ENCODE measurements around the gene DNAJC5. TPM values are rescaled to one million over a fixed set of nuclear protein-coding genes. Genes with fewer than 3 reads are reported as not detected.
A peak's percentile ranks its signal among the peaks of the same experiment; 100 is the strongest.

The DNAJC5 gene
- total and polyA plus RNA-seq, 12 donors = 19.5 to 52.2 (median 38.3) TPM

GRCh38 chr20:63889241-63890200 is 5.4 kb upstream of the DNAJC5 start:
- WGBS, 2 donors = 82 to 87% methylated on average over 25 of the region's 25 CpGs
- Histone ChIP-seq H3K4me3 (no peak overlapping the region), H3K27me3 (no peaks in the 10 kb centered on the region), H3K4me1 (peaks cover 3 to 21% (median 13%) of the 10 kb centered on the region in 9 donors), H3K27ac (peak overlapping the region in 3 of 10 donors; percentile 11 to 55 (median 23)), H3K9me3 (no peaks in the 10 kb centered on the region), H3K36me3 (peaks cover 0 to 80% (median 19%) of the 10 kb centered on the region in 9 donors)
- no peak for TF ChIP-seq CTCF (IDR thresholded peaks at IDR 0.05)
- no peak for DNase-seq
- intact Hi-C loops (cut with DNase I) = loop anchor here in 1 of 10 donors (10.0 kb wide), 1 partner anchor 345 kb away; the partner anchor contains the start of gene SRMS
- peak in 2 of 8 donors; percentile 19 to 25 for ATAC-seq

DNA sequence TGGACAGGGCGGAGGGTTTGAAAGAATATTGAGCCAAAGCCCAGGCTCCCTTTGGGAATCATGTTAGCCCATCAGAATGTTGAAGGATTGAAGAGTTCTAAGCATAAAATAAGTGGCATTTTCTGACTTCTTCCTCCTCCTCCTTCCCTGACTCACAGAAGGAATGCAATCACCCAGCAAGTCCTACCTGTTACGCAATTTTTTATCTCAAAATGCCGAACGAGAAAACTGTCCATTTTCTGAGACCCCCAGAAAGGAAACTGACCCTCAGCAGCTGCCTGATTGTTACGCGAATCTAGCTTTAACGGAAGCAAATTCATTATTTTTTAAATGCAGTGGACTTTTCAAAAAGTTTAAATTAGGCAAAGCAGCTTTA is 4.7 kb upstream of the DNAJC5 start:
- no peak for ATAC-seq
- Histone ChIP-seq H3K27me3 (no peaks in the 10 kb centered on the region), H3K9me3 (no peaks in the 10 kb centered on the region), H3K4me1 (peaks cover 3 to 21% (median 11%) of the 10 kb centered on the region in 9 donors), H3K27ac (peak overlapping the region in 2 of 10 donors; percentile 23 to 55), H3K4me3 (no peak overlapping the region), H3K36me3 (peaks cover 0 to 74% (median 19%) of the 10 kb centered on the region in 9 donors)
- DNase-seq = no peak
- 81 to 90% methylated on average over 7 of the region's 7 CpGs for WGBS, 2 donors
- intact Hi-C loops (cut with DNase I) = no loop called here
- TF ChIP-seq CTCF (IDR thresholded peaks at IDR 0.05) = no peak

DNA sequence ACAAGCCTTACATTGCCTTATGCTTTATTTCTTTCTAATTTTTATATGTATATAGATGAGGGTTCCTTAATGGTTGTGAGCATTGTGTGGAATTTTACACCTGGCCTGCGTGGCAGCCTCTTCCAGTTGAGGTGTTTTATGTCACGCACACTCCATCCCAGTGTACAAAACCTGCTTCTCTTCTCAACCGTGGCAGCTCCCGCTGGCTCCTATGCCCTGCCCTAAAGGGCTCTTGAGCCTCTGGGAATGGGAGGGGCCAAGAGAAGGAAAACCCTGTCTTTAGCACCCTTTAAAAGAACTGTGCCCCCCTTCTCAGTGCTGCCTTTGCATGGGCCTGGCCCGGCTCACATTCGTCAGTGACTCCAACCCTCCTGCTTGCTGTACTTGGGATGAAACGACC is 4.3 kb upstream of the DNAJC5 start:
- ATAC-seq = no peak
- intact Hi-C loops (cut with DNase I) = no loop called here
- Histone ChIP-seq H3K36me3 (peaks cover 0 to 69% (median 19%) of the 10 kb centered on the region in 9 donors), H3K27me3 (no peaks in the 10 kb centered on the region), H3K4me3 (no peak overlapping the region), H3K4me1 (peaks cover 3 to 21% (median 11%) of the 10 kb centered on the region in 9 donors), H3K27ac (no peak overlapping the region), H3K9me3 (no peaks in the 10 kb centered on the region)
- no peak for DNase-seq
- WGBS, 2 donors = 80 to 83% methylated on average over 7 of the region's 7 CpGs
- TF ChIP-seq CTCF (IDR thresholded peaks at IDR 0.05) = no peak

GRCh38 chr20:63891061-63892002 is 3.6 kb upstream of the DNAJC5 start:
- ATAC-seq (no peak), DNase-seq (no peak)
- WGBS, 2 donors = 87% methylated on average over 29 of the region's 29 CpGs
- no peak for TF ChIP-seq CTCF (IDR thresholded peaks at IDR 0.05)
- Histone ChIP-seq H3K27me3 (no peaks in the 10 kb centered on the region), H3K27ac (no peak overlapping the region), H3K4me1 (peaks cover 5 to 26% (median 17%) of the 10 kb centered on the region in 9 donors), H3K9me3 (no peaks in the 10 kb centered on the region), H3K4me3 (no peak overlapping the region), H3K36me3 (peaks cover 0 to 63% (median 19%) of the 10 kb centered on the region in 9 donors)
- intact Hi-C loops (cut with DNase I) = no loop called here

Measured in heart right ventricle (tissue), 16 donors.